Caco-2 (cell line): ENCODE data around the gene TMEM217. TPM values are rescaled to one million over a fixed set of nuclear protein-coding genes. Genes with fewer than 3 reads are reported as not detected.

ENCODE experiments used
- BruUV-seq: library from RNA; stranded (reverse); fragments of 400-500 nt; replicated peaks from 2 replicates; lab custom pipeline; 2021; lab: Mats Ljungman, UMichigan
- CTCF ChIA-PET: fragments of 300-600 bp; sonication (Branson Sonifier 250); formaldehyde crosslinking; loops from one replicate; lab custom pipeline; 2022; ENCODE audit warnings: antibody characterized with exemption; lab: Charles Lee
- POLR2A ChIA-PET: fragments of 300-600 bp; sonication (Branson Sonifier 250); formaldehyde crosslinking; loops from one replicate; lab custom pipeline; 2022; ENCODE audit warnings: antibody characterized with exemption; lab: Charles Lee
- DNase-seq, 2 experiments: peaks; one replicate each; pipeline versions ENCODE4 v3.0.0 to v3.0.0-alpha.2; 2020 to 2022
- H3K27me3 ChIP-seq: replicated peaks from 2 replicates; pipeline ENCODE4 v1.6.0; 2011; ENCODE audit warnings: low read length; ENCODE audit not compliant: control insufficient read depth, insufficient read depth
- H3K36me3 ChIP-seq: 2 replicates; pipeline ENCODE4 v1.5.1; 2011; ENCODE audit warnings: low read length; ENCODE audit not compliant: control insufficient read depth, insufficient read depth
- H3K4me1 ChIP-seq: fragments of 250-450 bp; sonication (Bioruptor Pico); 2 replicates; pipeline ENCODE4 v1.5.1; 2020; ENCODE audit warnings: mild to moderate bottlenecking
- H3K4me3 ChIP-seq: 2 replicates; pipeline ENCODE4 v1.5.1; 2011; ENCODE audit warnings: low read depth, mild to moderate bottlenecking, control low read depth, low read length
- H3K9me3 ChIP-seq: fragments of 250-450 bp; sonication (Bioruptor Pico); 2 replicates; pipeline ENCODE4 v1.5.1; 2020; ENCODE audit warnings: mild to moderate bottlenecking, moderate library complexity
- H3K27ac Mint-ChIP-seq: one replicate; pipeline ENCODE4 v1.8.0; 2022; ENCODE audit warnings: mixed read lengths; ENCODE audit not compliant: unreplicated experiment
- H3K27me3 Mint-ChIP-seq: one replicate; pipeline ENCODE4 v1.8.0; 2022; ENCODE audit warnings: mixed read lengths; ENCODE audit not compliant: insufficient read depth, unreplicated experiment
- H3K36me3 Mint-ChIP-seq: one replicate; pipeline ENCODE4 v1.8.0; 2022; ENCODE audit warnings: mild to moderate bottlenecking, mixed read lengths; ENCODE audit not compliant: insufficient read depth, unreplicated experiment
- H3K4me1 Mint-ChIP-seq: one replicate; pipeline ENCODE4 v1.8.0; 2022; ENCODE audit warnings: low read depth, mixed read lengths; ENCODE audit not compliant: unreplicated experiment
- H3K4me3 Mint-ChIP-seq: one replicate; pipeline ENCODE4 v1.8.0; 2022; ENCODE audit warnings: mild to moderate bottlenecking, moderate library complexity, mixed read lengths; ENCODE audit not compliant: unreplicated experiment
- H3K9me3 Mint-ChIP-seq: one replicate; pipeline ENCODE4 v1.8.0; 2022; ENCODE audit warnings: mixed read lengths; ENCODE audit not compliant: unreplicated experiment
- intact Hi-C: fragments of 100-400 bp; cut with micrococcal nuclease; formaldehyde crosslinking; loops from one replicate; pipeline ENCODE4 v1.10.0; 2022; ENCODE audit not compliant: unreplicated experiment
- total RNA-seq: library from RNA; stranded (reverse); gene quantifications from 2 replicates; pipeline ENCODE4 v1.2.3, GENCODE V29; 2022
- TF ChIP-seq, protein P1 (sequence below), 2 experiments: fragments of 200-600 bp in 1 of 2; IDR thresholded peaks; 1 replicate in 1 of 2; 2 replicates in 1 of 2; pipeline versions ENCODE4 v1.5.1 to v1.8.0; 2011 to 2022; ENCODE audit warnings: antibody characterized with exemption in 1 of 2, control low read depth in 1 of 2, inconsistent platforms in 1 of 2, low read depth in 1 of 2, low read length in 1 of 2, mild to moderate bottlenecking in 1 of 2, moderate library complexity in 1 of 2; ENCODE audit not compliant: insufficient read depth in 1 of 2, severe bottlenecking in 1 of 2, unreplicated experiment in 1 of 2

The TMEM217 gene
- total RNA-seq, 1 experiment from 2014 or later, result 1.6 TPM

DNA sequence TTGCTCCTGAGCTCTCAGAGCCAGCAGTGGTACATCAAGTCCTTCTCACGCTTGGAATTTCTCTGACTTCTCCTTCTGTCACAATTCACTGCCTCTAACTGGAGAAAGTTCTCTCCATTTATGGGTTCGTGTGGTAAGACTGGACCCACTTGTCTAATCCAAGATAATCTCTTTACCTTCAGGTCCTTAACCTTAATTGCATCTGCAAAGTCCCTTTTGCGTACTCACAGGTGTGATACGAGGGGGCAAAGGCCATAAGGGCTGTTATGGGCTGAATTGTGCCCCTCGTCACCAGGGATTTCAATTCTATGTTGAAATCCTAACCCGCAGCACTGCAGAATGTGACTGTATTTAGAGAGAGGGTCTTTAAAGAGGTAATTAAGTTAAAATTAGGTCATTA lies 27.8 kb downstream of the TMEM217 start:
- DNase-seq, result no peak
- CTCF ChIA-PET, result no interaction called here
- no peaks in the 10 kb centered on the region for H3K9me3 Mint-ChIP-seq
- H3K4me1 Mint-ChIP-seq, result peaks cover 12% of the 10 kb centered on the region
- peaks cover 11% of the 10 kb centered on the region for H3K4me1 ChIP-seq
- H3K27ac Mint-ChIP-seq, result no peak overlapping the region
- H3K4me3 ChIP-seq, result no peak overlapping the region
- no peaks in the 10 kb centered on the region for H3K27me3 ChIP-seq
- BruUV-seq, result no TSS peak
- H3K27me3 Mint-ChIP-seq, result no peaks in the 10 kb centered on the region
- no peaks in the 10 kb centered on the region for H3K9me3 ChIP-seq
- H3K36me3 Mint-ChIP-seq, result no peaks in the 10 kb centered on the region
- no peaks in the 10 kb centered on the region for H3K36me3 ChIP-seq
- TF ChIP-seq, protein P1, sequence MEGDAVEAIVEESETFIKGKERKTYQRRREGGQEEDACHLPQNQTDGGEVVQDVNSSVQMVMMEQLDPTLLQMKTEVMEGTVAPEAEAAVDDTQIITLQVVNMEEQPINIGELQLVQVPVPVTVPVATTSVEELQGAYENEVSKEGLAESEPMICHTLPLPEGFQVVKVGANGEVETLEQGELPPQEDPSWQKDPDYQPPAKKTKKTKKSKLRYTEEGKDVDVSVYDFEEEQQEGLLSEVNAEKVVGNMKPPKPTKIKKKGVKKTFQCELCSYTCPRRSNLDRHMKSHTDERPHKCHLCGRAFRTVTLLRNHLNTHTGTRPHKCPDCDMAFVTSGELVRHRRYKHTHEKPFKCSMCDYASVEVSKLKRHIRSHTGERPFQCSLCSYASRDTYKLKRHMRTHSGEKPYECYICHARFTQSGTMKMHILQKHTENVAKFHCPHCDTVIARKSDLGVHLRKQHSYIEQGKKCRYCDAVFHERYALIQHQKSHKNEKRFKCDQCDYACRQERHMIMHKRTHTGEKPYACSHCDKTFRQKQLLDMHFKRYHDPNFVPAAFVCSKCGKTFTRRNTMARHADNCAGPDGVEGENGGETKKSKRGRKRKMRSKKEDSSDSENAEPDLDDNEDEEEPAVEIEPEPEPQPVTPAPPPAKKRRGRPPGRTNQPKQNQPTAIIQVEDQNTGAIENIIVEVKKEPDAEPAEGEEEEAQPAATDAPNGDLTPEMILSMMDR (IDR thresholded peaks at IDR 0.05; ENCODE audit: insufficient read depth in 1 of 2, low read depth in 1 of 2, low read length in 1 of 2, severe bottlenecking in 1 of 2, unreplicated experiment in 1 of 2), result no peak
- no peak overlapping the region for H3K4me3 Mint-ChIP-seq
- intact Hi-C loops, result no loop called here
- POLR2A ChIA-PET, result no interaction called here

DNA sequence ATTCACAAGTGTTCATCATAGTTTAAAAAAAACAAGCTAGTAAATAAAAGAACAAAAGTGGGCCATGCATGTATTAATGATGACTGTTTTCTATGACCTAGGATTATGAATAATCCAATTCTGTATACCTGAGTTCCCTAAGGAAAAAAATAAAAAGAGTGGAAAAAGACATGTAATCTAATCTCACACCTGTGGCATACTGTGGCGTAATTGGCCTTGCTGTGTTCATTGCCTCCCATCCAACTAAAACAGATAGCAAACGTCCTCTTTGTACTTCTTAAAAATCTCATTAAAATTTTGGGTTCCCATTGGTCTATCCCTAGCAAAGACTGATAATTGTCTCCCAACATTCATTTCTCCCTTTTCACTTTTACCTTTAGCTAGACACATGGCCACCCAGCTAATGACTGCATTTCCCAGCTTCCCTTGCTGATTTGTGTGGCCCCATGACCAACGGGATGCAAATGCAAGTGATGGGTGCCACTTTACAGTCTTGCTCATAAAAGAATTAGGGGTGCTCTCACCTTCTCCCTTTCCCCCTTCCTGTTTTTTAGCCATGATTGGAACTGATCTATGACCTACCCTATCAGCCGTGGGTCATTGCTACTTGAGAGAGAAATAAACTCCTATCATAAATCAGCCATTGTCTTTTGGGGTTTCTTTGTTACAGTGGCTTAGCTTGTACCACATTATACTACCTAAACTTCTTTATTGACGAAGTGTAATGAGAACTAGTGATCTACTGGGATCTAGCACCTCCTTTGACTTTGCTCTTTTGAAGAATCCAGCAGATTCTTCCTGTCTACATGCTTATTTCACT lies 32.4 kb downstream of the TMEM217 start:
- Mint-ChIP-seq H3K36me3 (peaks cover 5% of the 10 kb centered on the region), H3K4me3 (no peak overlapping the region), H3K9me3 (no peaks in the 10 kb centered on the region), H3K4me1 (peaks cover 7% of the 10 kb centered on the region), H3K27me3 (no peaks in the 10 kb centered on the region), H3K27ac (no peak overlapping the region)
- ChIA-PET CTCF (interaction anchor here (1.2 kb wide), 1 partner anchor 15 kb away, joined by 3 read pairs; no protein-coding TSS in a partner anchor), POLR2A (no interaction called here)
- Histone ChIP-seq H3K36me3 (no peaks in the 10 kb centered on the region), H3K27me3 (no peaks in the 10 kb centered on the region), H3K9me3 (no peaks in the 10 kb centered on the region), H3K4me1 (peaks cover 11% of the 10 kb centered on the region; the same call in 1 of the 2 replicates), H3K4me3 (no peak overlapping the region)
- intact Hi-C loops, result no loop called here
- no peak for DNase-seq
- no TSS peak for BruUV-seq
- TF ChIP-seq, protein P1 (IDR thresholded peaks at IDR 0.05; ENCODE audit: insufficient read depth in 1 of 2, low read depth in 1 of 2, low read length in 1 of 2, severe bottlenecking in 1 of 2, unreplicated experiment in 1 of 2), result no peak

DNA sequence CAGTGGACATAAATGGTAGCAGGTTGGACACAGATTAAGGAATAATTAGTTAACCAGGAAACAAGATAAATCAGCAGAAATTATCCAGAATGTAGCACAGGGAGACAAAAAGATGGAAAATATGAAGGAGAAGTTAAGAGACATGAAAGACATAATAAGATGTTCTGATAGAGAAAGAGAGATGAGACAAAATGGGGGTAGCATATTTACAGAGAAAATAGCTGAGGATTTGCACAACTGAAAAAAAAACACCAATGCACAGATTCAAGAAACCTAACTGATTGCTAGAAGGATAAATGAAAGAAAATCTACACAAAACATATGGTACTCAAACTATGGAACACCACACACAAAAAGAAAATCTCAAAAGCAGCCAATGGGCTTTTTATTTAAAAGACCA lies 35.0 kb downstream of the TMEM217 start:
- peak overlapping the region; percentile 37 for H3K27ac Mint-ChIP-seq
- H3K9me3 Mint-ChIP-seq, result no peaks in the 10 kb centered on the region
- Histone ChIP-seq H3K36me3 (no peaks in the 10 kb centered on the region), H3K4me3 (peak overlapping the region; percentile 54), H3K27me3 (no peaks in the 10 kb centered on the region), H3K9me3 (no peaks in the 10 kb centered on the region), H3K4me1 (peaks cover 6% of the 10 kb centered on the region; the same call in 1 of the 2 replicates)
- no TSS peak for BruUV-seq
- H3K4me3 Mint-ChIP-seq, result peak overlapping the region; percentile 78
- DNase-seq, result no peak
- H3K4me1 Mint-ChIP-seq, result peaks cover 7% of the 10 kb centered on the region
- ChIA-PET CTCF (interaction anchor here (1.5 to 2.1 kb wide), 2 partner anchors 13 to 205 kb away, joined by 5 to 14 read pairs; no protein-coding TSS in a partner anchor), POLR2A (interaction anchor here (0.5 to 2.4 kb wide), 3 partner anchors 34 to 237 kb away, joined by 3 to 10 read pairs (median 3); partner anchors contain the start of genes MTCH1, TBC1D22B and TMEM217)
- intact Hi-C loops, result loop anchor here (1.0 to 2.0 kb wide), 2 partner anchors 21 to 34 kb away; partner anchors contain the start of gene TBC1D22B
- peaks cover 5% of the 10 kb centered on the region for H3K36me3 Mint-ChIP-seq
- no peaks in the 10 kb centered on the region for H3K27me3 Mint-ChIP-seq
- TF ChIP-seq, protein P1 (IDR thresholded peaks at IDR 0.05; ENCODE audit: insufficient read depth in 1 of 2, low read depth in 1 of 2, low read length in 1 of 2, severe bottlenecking in 1 of 2, unreplicated experiment in 1 of 2), result no peak
